B cell (primary cell): ENCODE results near the gene SCN8A.

Source experiments
- CTCF ChIP-seq: fragments of 200-600 bp; IDR thresholded peaks from one replicate; pipeline ENCODE4 v1.8.0; 2022; ENCODE audit warnings: antibody characterized with exemption, mild to moderate bottlenecking
- EZH2 ChIP-seq: IDR thresholded peaks from 2 replicates; pipeline ENCODE4 v1.6.1; 2012; ENCODE audit warnings: borderline replicate concordance, low read depth, mild to moderate bottlenecking, moderate library complexity, low read length; ENCODE audit not compliant: insufficient read depth, poor library complexity, severe bottlenecking

GRCh38 chr12:51653431-51653830 is 62.4 kb downstream of the SCN8A start:
- no peak for TF ChIP-seq EZH2
- TF ChIP-seq CTCF, result no peak
